NT2/D1 (cell line): ENCODE results near the gene XCL1.

ENCODE experiments used
- YY1 ChIP-seq: IDR thresholded peaks from 2 replicates; pipeline ENCODE4 v1.6.1; 2011; ENCODE audit not compliant: insufficient read length, insufficient read depth
- ZNF274 ChIP-seq: IDR thresholded peaks from 2 replicates; pipeline ENCODE4 v1.6.1; 2011; ENCODE audit warnings: mild to moderate bottlenecking, low read depth, low read length

DNA sequence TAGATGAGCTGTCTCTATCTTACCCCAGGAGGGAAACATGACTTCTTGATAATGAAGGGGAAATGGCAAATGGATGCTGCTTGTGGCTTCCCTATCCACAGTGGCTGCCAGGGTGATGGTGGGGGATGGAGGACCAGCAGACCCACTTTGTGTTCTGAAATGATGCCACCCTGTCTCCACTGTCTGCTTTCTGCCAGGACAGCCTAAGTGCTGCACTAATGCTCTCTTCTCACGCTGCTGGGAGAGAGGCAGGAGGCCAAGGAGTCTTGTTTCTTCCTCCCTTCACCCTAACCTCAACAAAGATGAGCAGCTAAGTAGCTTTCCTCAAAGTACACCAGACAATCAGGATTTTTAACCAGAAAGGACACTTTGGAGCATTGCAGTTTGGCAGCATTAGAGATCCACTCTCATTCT is 36.6 kb downstream of the XCL1 start:
- TF ChIP-seq YY1 (no peak), ZNF274 (no peak)
